Measurements from ENCODE around the gene AMIGO2. TPM values are rescaled to one million over a fixed set of nuclear protein-coding genes. Genes with fewer than 3 reads are reported as not detected.

Gene AMIGO2
- total RNA-seq, 1 experiment from 2014 or later, result 19.3 TPM

DNA sequence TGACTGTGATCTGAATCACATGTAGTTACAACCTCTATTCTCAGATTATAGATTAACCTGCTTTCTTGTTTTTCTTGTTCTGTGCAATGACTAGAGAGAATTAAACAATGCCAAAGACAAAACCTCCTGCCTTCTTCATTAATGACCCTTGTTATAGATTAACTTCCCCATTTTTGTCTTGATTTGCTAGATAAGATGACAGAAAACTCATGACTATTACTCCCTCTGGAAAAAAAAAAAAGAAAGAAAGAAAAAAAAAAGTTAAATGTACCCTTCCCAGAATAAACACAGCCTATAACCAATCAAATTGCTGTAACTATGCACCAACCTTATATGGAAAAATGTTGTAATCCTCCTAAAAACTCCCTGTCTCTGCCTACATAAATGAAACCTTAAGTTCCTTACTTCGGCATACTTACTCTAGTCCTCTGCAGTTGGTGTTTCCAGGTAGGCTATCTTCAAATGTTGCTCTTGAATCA lies 41.5 kb downstream of the AMIGO2 start:
- Histone ChIP-seq H3K4me2 (ENCODE audit: low read length) (peak overlapping the region; percentile 72), H3K27me3 (ENCODE audit: low read length) (no peaks in the 10 kb centered on the region), H2AFZ (ENCODE audit: low read length) (no peak overlapping the region), H3K4me3 (ENCODE audit: low read length) (peak overlapping the region; percentile 21; the same call in 1 of the 2 replicates), H3K79me2 (ENCODE audit: low read length) (no peaks in the 10 kb centered on the region), H3K4me1 (ENCODE audit: insufficient read depth, low read length) (peaks cover 49% of the 10 kb centered on the region), H4K20me1 (ENCODE audit: low read length) (no peaks in the 10 kb centered on the region), H3K9me2 (replicated peaks; ENCODE audit: low read length) (no peaks in the 10 kb centered on the region), H3K36me3 (ENCODE audit: low read depth, low read length) (no peaks in the 10 kb centered on the region), H3F3A (ENCODE audit: low read length, unreplicated experiment) (peaks cover 4% of the 10 kb centered on the region), H3K9me3 (ENCODE audit: low read length) (0 out of 2 replicates have a peak, but pooled peaks cover 5% of the 10 kb centered on the region), H3K27ac (ENCODE audit: low read length) (peak overlapping the region; percentile 77), H3K9ac (ENCODE audit: low read length) (peak overlapping the region; percentile 29)
- intact Hi-C loops (cut with micrococcal nuclease), result loop anchor here (10.0 kb wide), 4 partner anchors 206 to 616 kb away; no protein-coding TSS in a partner anchor
- CTCF ChIA-PET, result interaction anchor here (0.7 kb wide), 1 partner anchor 32 kb away, joined by 4 read pairs; no protein-coding TSS in a partner anchor
- BruUV-seq (replicated peaks), result no TSS peak
- DNase-seq (peak; percentile 87), ATAC-seq (no peak; the same call in 1 of the 2 replicates)
- no peak for TF ChIP-seq EZH2phosphoT487 (IDR thresholded peaks at IDR 0.05; ENCODE audit: borderline replicate concordance, low read length)
- TF ChIP-seq EZH2 (IDR thresholded peaks at IDR 0.05; ENCODE audit: low read length, unreplicated experiment), result no peak
- TF ChIP-seq, protein P1, sequence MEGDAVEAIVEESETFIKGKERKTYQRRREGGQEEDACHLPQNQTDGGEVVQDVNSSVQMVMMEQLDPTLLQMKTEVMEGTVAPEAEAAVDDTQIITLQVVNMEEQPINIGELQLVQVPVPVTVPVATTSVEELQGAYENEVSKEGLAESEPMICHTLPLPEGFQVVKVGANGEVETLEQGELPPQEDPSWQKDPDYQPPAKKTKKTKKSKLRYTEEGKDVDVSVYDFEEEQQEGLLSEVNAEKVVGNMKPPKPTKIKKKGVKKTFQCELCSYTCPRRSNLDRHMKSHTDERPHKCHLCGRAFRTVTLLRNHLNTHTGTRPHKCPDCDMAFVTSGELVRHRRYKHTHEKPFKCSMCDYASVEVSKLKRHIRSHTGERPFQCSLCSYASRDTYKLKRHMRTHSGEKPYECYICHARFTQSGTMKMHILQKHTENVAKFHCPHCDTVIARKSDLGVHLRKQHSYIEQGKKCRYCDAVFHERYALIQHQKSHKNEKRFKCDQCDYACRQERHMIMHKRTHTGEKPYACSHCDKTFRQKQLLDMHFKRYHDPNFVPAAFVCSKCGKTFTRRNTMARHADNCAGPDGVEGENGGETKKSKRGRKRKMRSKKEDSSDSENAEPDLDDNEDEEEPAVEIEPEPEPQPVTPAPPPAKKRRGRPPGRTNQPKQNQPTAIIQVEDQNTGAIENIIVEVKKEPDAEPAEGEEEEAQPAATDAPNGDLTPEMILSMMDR (conservative IDR thresholded peaks at IDR 0.05; ENCODE audit: low read depth, low read length), result no peak
- POLR2A ChIA-PET (ENCODE audit: unreplicated experiment), result no interaction called here

DNA sequence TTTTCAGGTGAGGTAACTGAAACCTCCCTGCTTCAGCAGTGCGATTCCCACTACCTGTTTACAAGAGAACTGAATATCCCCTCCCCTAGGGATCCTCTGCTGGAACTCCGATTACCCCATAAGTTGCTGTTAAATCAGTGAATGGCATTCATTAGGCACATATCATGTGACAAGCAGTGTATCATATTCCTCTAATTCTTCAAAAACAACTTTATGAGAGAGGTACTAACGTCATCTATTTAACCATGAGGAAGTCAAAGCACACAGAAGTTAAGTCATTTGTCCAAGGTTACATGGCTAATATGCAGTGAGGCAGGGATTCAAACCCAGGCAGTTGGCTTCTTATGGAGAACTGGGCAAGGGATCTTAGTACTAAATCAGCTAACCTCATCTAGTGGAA lies 44.3 kb downstream of the AMIGO2 start:
- TF ChIP-seq EZH2phosphoT487 (IDR thresholded peaks at IDR 0.05; ENCODE audit: borderline replicate concordance, low read length) (no peak), EZH2 (IDR thresholded peaks at IDR 0.05; ENCODE audit: low read length, unreplicated experiment) (no peak)
- TF ChIP-seq, protein P1 (conservative IDR thresholded peaks at IDR 0.05; ENCODE audit: low read depth, low read length), result no peak
- CTCF ChIA-PET, result no interaction called here
- Histone ChIP-seq H3F3A (ENCODE audit: low read length, unreplicated experiment) (peaks cover 4% of the 10 kb centered on the region), H3K27me3 (ENCODE audit: low read length) (no peaks in the 10 kb centered on the region), H4K20me1 (ENCODE audit: low read length) (no peaks in the 10 kb centered on the region), H3K4me1 (ENCODE audit: insufficient read depth, low read length) (peaks cover 56% of the 10 kb centered on the region), H3K36me3 (ENCODE audit: low read depth, low read length) (no peaks in the 10 kb centered on the region), H3K79me2 (ENCODE audit: low read length) (no peaks in the 10 kb centered on the region), H3K9me2 (replicated peaks; ENCODE audit: low read length) (no peaks in the 10 kb centered on the region), H3K9ac (ENCODE audit: low read length) (no peak overlapping the region), H3K4me3 (ENCODE audit: low read length) (no peak overlapping the region), H3K9me3 (ENCODE audit: low read length) (no peaks in the 10 kb centered on the region), H3K27ac (ENCODE audit: low read length) (peak overlapping the region; percentile 68), H2AFZ (ENCODE audit: low read length) (no peak overlapping the region), H3K4me2 (ENCODE audit: low read length) (0 out of 2 replicates have a peak overlapping the region, but pooled peaks have one; percentile 71)
- POLR2A ChIA-PET (ENCODE audit: unreplicated experiment), result no interaction called here
- intact Hi-C loops (cut with micrococcal nuclease), result loop anchor here (2.0 to 10.0 kb wide), 5 partner anchors 43 to 619 kb away; partner anchors contain the start of genes AMIGO2 and PCED1B
- ATAC-seq (no peak), DNase-seq (no peak)
- BruUV-seq (replicated peaks), result no TSS peak

DNA sequence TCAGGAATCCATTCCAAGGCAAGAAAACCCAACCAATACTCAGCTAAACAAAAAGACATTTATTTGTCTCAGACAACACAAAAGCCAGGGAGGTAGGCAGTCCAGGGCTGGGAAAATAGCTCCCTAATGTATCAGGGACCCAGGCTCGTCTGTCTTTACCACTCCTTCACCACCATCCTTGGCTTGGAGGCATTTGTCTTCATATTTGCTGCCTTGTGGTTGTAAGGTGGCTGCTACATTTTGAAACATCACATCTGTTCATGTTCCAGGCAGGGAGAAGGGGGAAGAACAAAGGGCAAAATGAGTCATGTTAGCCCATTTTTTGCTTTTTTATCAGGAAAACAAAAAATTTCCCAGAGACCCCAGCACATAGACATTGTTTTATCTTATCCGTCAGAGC lies 45.1 kb downstream of the AMIGO2 start:
- peak overlapping the region; percentile 17; the same call in 1 of the 2 replicates for H3K9ac ChIP-seq (ENCODE audit: low read length)
- ChIA-PET POLR2A (ENCODE audit: unreplicated experiment) (no interaction called here), CTCF (interaction anchor here (0.5 kb wide), 1 partner anchor 185 kb away, joined by 6 read pairs; no protein-coding TSS in a partner anchor)
- peaks cover 4% of the 10 kb centered on the region for H3F3A ChIP-seq (ENCODE audit: low read length, unreplicated experiment)
- DNase-seq (no peak), ATAC-seq (no peak)
- TF ChIP-seq EZH2phosphoT487 (IDR thresholded peaks at IDR 0.05; ENCODE audit: borderline replicate concordance, low read length), result no peak
- TF ChIP-seq, protein P1 (conservative IDR thresholded peaks at IDR 0.05; ENCODE audit: low read depth, low read length), result no peak
- no peak for TF ChIP-seq EZH2 (IDR thresholded peaks at IDR 0.05; ENCODE audit: low read length, unreplicated experiment)
- no peaks in the 10 kb centered on the region for H3K27me3 ChIP-seq (ENCODE audit: low read length)
- no peak overlapping the region; the same call in 1 of the 2 replicates for H3K4me3 ChIP-seq (ENCODE audit: low read length)
- peak overlapping the region; percentile 71 for H3K4me2 ChIP-seq (ENCODE audit: low read length)
- no TSS peak for BruUV-seq (replicated peaks)
- H3K9me2 ChIP-seq (replicated peaks; ENCODE audit: low read length), result no peaks in the 10 kb centered on the region
- H4K20me1 ChIP-seq (ENCODE audit: low read length), result no peaks in the 10 kb centered on the region
- intact Hi-C loops (cut with micrococcal nuclease), result loop anchor here (2.0 to 10.0 kb wide), 5 partner anchors 44 to 620 kb away; partner anchors contain the start of genes AMIGO2 and PCED1B
- no peaks in the 10 kb centered on the region for H3K36me3 ChIP-seq (ENCODE audit: low read depth, low read length)
- H3K4me1 ChIP-seq (ENCODE audit: insufficient read depth, low read length), result peaks cover 53% of the 10 kb centered on the region
- H3K9me3 ChIP-seq (ENCODE audit: low read length), result no peaks in the 10 kb centered on the region
- H3K79me2 ChIP-seq (ENCODE audit: low read length), result no peaks in the 10 kb centered on the region
- no peak overlapping the region for H2AFZ ChIP-seq (ENCODE audit: low read length)
- H3K27ac ChIP-seq (ENCODE audit: low read length), result peak overlapping the region; percentile 68

Data from PC-3 (cell line).